Ishikawa (cell line): Measurements from ENCODE around the gene SNX22.

Experiments used
- CEBPB ChIP-seq: IDR thresholded peaks from 2 replicates; pipeline ENCODE4 v1.6.1; 2012
- CREB1 ChIP-seq: IDR thresholded peaks from 2 replicates; pipeline ENCODE4 v1.6.1; 2012; ENCODE audit warnings: low read depth
- EGR1 ChIP-seq: IDR thresholded peaks from 2 replicates; pipeline ENCODE4 v1.6.1; 2012
- EP300 ChIP-seq: IDR thresholded peaks from 2 replicates; pipeline ENCODE4 v1.6.1; 2012; ENCODE audit warnings: borderline replicate concordance
- FOXM1 ChIP-seq: IDR thresholded peaks from 2 replicates; pipeline ENCODE4 v1.6.1; 2012; ENCODE audit warnings: low read depth, borderline replicate concordance
- MAX ChIP-seq: IDR thresholded peaks from 2 replicates; pipeline ENCODE4 v1.6.1; 2012
- NFIC ChIP-seq: IDR thresholded peaks from 2 replicates; pipeline ENCODE4 v1.6.1; 2012
- RAD21 ChIP-seq: IDR thresholded peaks from 2 replicates; pipeline ENCODE4 v1.6.1; 2012; ENCODE audit warnings: low read depth
- REST ChIP-seq: IDR thresholded peaks from 2 replicates; pipeline ENCODE4 v1.6.1; 2012; ENCODE audit warnings: low read depth, mild to moderate bottlenecking
- TAF1 ChIP-seq: IDR thresholded peaks from 2 replicates; pipeline ENCODE4 v1.6.1; 2012; ENCODE audit warnings: low read depth, mild to moderate bottlenecking
- TCF12 ChIP-seq: IDR thresholded peaks from 2 replicates; pipeline ENCODE4 v1.6.1; 2012; ENCODE audit warnings: low read depth
- TEAD4 ChIP-seq: IDR thresholded peaks from 2 replicates; pipeline ENCODE4 v1.6.1; 2012
- USF1 ChIP-seq: IDR thresholded peaks from 2 replicates; pipeline ENCODE4 v1.6.1; 2012
- YY1 ChIP-seq: IDR thresholded peaks from 2 replicates; pipeline ENCODE4 v1.6.1; 2012; ENCODE audit warnings: low read depth
- ZBTB7A ChIP-seq: IDR thresholded peaks from 2 replicates; pipeline ENCODE4 v1.6.1; 2012; ENCODE audit warnings: low read depth

SNX22 gene

GRCh38 chr15:64151727-64152506 lies at the start of gene SNX22:
Gene SNX22, plus strand, starts transcription at chr15:64151731. Its CDS starts 45 bp downstream, at chr15:64151776.
- TF ChIP-seq CEBPB, result no peak
- TF ChIP-seq CREB1, result no peak
- TF ChIP-seq YY1, result no peak
- TF ChIP-seq EP300, result no peak
- TF ChIP-seq TEAD4, result no peak
- no peak for TF ChIP-seq REST
- TF ChIP-seq EGR1, result no peak
- peak; percentile 38; the same call in 1 of the 2 replicates for TF ChIP-seq MAX
- TF ChIP-seq FOXM1, result no peak
- no peak for TF ChIP-seq TCF12
- peak; percentile 91 for TF ChIP-seq ZBTB7A
- TF ChIP-seq TAF1, result 0 out of 2 replicates have a peak, but pooled peaks have one; percentile 41
- no peak for TF ChIP-seq RAD21
- TF ChIP-seq NFIC, result no peak

- no peak for TF ChIP-seq REST
- no peak for TF ChIP-seq USF1
- TF ChIP-seq EGR1, result no peak
- no peak for TF ChIP-seq TCF12
- TF ChIP-seq TEAD4, result no peak
Observed at GRCh38 chr15:64102497-64102896, 49.0 kb upstream of the SNX22 start.

- TF ChIP-seq NFIC (no peak), YY1 (no peak), CEBPB (no peak), TAF1 (no peak), REST (no peak), USF1 (no peak)
Observed at GRCh38 chr15:64105113-64105704, 46.3 kb upstream of the SNX22 start.

GRCh38 chr15:64107337-64107736 lies 44.2 kb upstream of the SNX22 start:
- TF ChIP-seq FOXM1 (no peak), TCF12 (no peak), TAF1 (no peak), REST (no peak), MAX (no peak), EGR1 (no peak), YY1 (no peak), USF1 (no peak), CEBPB (no peak), NFIC (no peak), TEAD4 (no peak), ZBTB7A (no peak), RAD21 (no peak), EP300 (no peak), CREB1 (no peak)
